ENCODE measurements around the gene FAM228B. TPM values are rescaled to one million over a fixed set of nuclear protein-coding genes. Genes with fewer than 3 reads are reported as not detected.

FAM228B gene
- total and polyA plus RNA-seq, 9 of the 15 experiments (the other 6 are each of a cell fraction or from before 2014, with no cell fraction given) = 1.1 to 3.7 (median 2.6) TPM

- POLR2A ChIA-PET = interaction anchor here (0.7 to 1.5 kb wide), 3 partner anchors 10 to 157 kb away, joined by 4 to 12 read pairs (median 7); partner anchors contain the start of genes ATAD2B and WDCP
- Histone ChIP-seq H3K36me3 (ENCODE audit: control insufficient read depth, insufficient read depth, low read length) (peaks cover 13% of the 10 kb centered on the region; the same call in 2 of the 3 replicates), H3K4me3 (peak overlapping the region; percentile 58), H3K9me1 (ENCODE audit: control insufficient read depth, insufficient read depth, low read length) (no peaks in the 10 kb centered on the region), H4K20me1 (replicated peaks; ENCODE audit: control insufficient read depth, insufficient read depth, low read length) (no peaks in the 10 kb centered on the region), H3K9ac (ENCODE audit: insufficient read depth in 1 of 2, low read depth in 2 of 2, low read length in 2 of 2) (peak overlapping the region; percentile 77 to 94; a peak in 3 of 4 replicates), H3K27ac (ENCODE audit: extremely low read depth, low read depth, low read length) (peak overlapping the region; percentile 75; the same call in 2 of the 3 replicates), H2AFZ (ENCODE audit: low read depth, low read length) (peak overlapping the region; percentile 95), H3K79me2 (ENCODE audit: control insufficient read depth, insufficient read depth, low read length) (no peaks in the 10 kb centered on the region; the same call in 2 of the 3 replicates), H3K9me3 (replicated peaks; ENCODE audit: control insufficient read depth, insufficient read depth, low read depth, low read length) (no peaks in the 10 kb centered on the region), H3K4me2 (ENCODE audit: insufficient read depth, low read length) (peak overlapping the region; percentile 89), H3K4me1 (replicated peaks in 1 of 2; ENCODE audit: control insufficient read depth in 2 of 2, insufficient read depth in 2 of 2, low read length in 2 of 2) (peaks cover 15 to 22% of the 10 kb centered on the region in 2 experiments; a peak in 4 of 5 replicates), H3K27me3 (ENCODE audit: control insufficient read depth in 2 of 2, insufficient read depth in 2 of 2, low read length in 2 of 2) (no peaks in the 10 kb centered on the region)
- in situ Hi-C loops (cut with MboI) = no loop called here
- intact Hi-C loops (cut with micrococcal nuclease) = no loop called here
- WGBS (ENCODE audit: insufficient coverage, low coverage, missing lambda C conversion rate) = 77% methylated on average over 7 of the region's 8 CpGs
- ATAC-seq (no peak), FAIRE-seq (no peak), DNase-seq (ENCODE audit: extremely low read depth in 1 of 4, low spot score in 3 of 4) (no peak)
- CTCF ChIA-PET (ENCODE audit: low intra/inter-chr PET ratio) = interaction anchor here (2.3 kb wide), 1 partner anchor 157 kb away, joined by 10 read pairs; the partner anchor contains the start of gene ATAD2B
- no TSS peak for BruUV-seq (replicated peaks)
- TF ChIP-seq RAD51 (IDR thresholded peaks at IDR 0.05; ENCODE audit: borderline replicate concordance, low read depth) (peak; percentile 45), ZFP36 (IDR thresholded peaks at IDR 0.05; ENCODE audit: low read depth, low read length, partially characterized antibody) (no peak), HIVEP1 (CRISPR knock-in tag; IDR thresholded peaks at IDR 0.05) (no peak), ZNF280B (CRISPR knock-in tag; IDR thresholded peaks at IDR 0.05) (no peak), JUNB (CRISPR knock-in tag; conservative IDR thresholded peaks at IDR 0.05) (no peak), TFE3 (CRISPR knock-in tag; IDR thresholded peaks at IDR 0.05) (peak; percentile 90), ZBTB40 (IDR thresholded peaks at IDR 0.05) (no peak), ZBTB40 (CRISPR knock-in tag; IDR thresholded peaks at IDR 0.05) (no peak), HDAC2 (IDR thresholded peaks at IDR 0.05) (no peak)
Measured at GRCh38 chr2:24082787-24083566, 40.3 kb upstream of the FAM228B start.
